DMS114 treated with DMSO at 0.1 percent for 48 hours (cell line): Measurements from ENCODE around the gene ZNF99.
A peak's percentile ranks its signal among the peaks of the same experiment; 100 is the strongest.
"Not testable (repeated sequence)": the region's sequence is repeated elsewhere in the genome, so short reads cannot be mapped to it uniquely, and the experiment has no call there.

ENCODE experiments used
- DNase-seq: peaks from one replicate; lab custom pipeline; 2025; ENCODE audit not compliant: unreplicated experiment; lab: John Stamatoyannopoulos, UW

The ZNF99 gene

GRCh38 chr19:22783651-22784410 lies at the start of gene ZNF99:
ZNF99 (minus strand) TSS chr19:22784151; CDS start chr19:22784016, 135 bp downstream.
- peak; percentile 92 for DNase-seq

- DNase-seq: no peak
These were observed 48.2 kb upstream of the ZNF99 start, which contains the start of gene ZNF723 for GRCh38 chr19:22832031-22832762. ZNF723 (plus strand) TSS chr19:22832291; CDS start chr19:22832380, 89 bp downstream.

- no peak for DNase-seq
These were observed 47.3 kb upstream of the ZNF99 start for GRCh38 chr19:22831211-22831610.

- DNase-seq: no peak
These were observed 30.2 kb upstream of the ZNF99 start for GRCh38 chr19:22814124-22814523.

GRCh38 chr19:22807061-22807835 lies 23.3 kb upstream of the ZNF99 start:
- no peak for DNase-seq

- no peak for DNase-seq
These were observed 22.5 kb upstream of the ZNF99 start for GRCh38 chr19:22806418-22806817.

GRCh38 chr19:22797040-22797439 lies 13.1 kb upstream of the ZNF99 start:
- no peak for DNase-seq

GRCh38 chr19:22792863-22793262 lies 8.9 kb upstream of the ZNF99 start:
- DNase-seq: not testable (repeated sequence)

GRCh38 chr19:22735911-22736645 lies 47.9 kb downstream of the ZNF99 start:
- no peak for DNase-seq

- no peak for DNase-seq
These were observed 50.3 kb downstream of the ZNF99 start for GRCh38 chr19:22733691-22734090.

- DNase-seq: not testable (repeated sequence)
These were observed 55.7 kb downstream of the ZNF99 start for GRCh38 chr19:22728214-22728613.

- not testable (repeated sequence) for DNase-seq
These were observed 62.4 kb downstream of the ZNF99 start for GRCh38 chr19:22721533-22721932.

GRCh38 chr19:22708983-22709382 lies 75.0 kb downstream of the ZNF99 start:
- no peak for DNase-seq

GRCh38 chr19:22703096-22703495 lies 80.9 kb downstream of the ZNF99 start:
- DNase-seq: not testable (repeated sequence)

GRCh38 chr19:22702661-22703060 lies 81.3 kb downstream of the ZNF99 start:
- DNase-seq: not testable (repeated sequence)
